Measurements from ENCODE around the gene STK16.

DNA sequence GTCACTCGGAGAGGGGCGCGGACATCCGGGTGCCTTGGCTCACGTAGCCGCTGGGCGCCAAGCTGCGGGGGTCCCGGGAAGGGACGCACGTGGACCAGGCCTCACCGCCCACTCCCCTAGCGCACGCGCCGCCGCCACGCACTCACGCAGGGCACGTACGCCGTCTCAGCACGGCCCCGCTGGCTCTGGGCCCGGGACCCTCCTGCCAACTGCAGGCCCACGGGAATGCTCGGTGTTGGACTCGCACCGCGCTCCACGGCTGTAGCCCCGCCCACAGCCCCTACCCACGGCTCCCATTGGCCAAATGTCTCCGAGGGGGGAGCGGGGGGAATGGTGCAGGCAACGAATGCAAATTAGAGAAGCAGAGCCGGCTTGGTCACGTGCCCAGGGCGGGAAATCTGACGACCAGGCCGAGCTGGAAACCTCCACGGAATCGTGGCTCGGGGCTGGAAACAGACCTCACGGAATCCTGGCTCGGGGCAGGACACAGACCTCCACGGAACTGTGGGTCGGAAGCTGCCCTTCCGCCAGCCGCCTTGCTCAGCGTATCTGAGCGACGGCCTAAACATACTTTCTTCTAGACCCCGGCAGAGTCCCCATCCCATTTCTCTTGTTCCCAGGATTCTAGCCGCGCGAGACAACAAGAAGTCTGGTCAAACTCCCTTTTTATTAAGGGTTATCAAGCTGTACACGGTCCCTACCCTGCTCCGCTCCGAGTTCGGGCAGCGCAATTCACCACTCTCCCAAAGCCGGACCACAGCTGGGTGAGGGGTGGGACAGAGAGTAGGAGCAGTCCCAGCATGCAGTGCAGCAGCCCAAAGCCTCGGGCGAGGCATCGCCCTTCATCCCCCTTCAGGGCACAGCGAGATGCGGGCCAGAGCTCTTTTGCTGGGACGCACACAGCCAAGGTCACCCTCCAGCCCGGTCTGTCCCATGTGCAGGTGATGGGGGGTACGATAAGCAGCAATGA is 26.3 kb upstream of the STK16 start, which contains the start of gene ABCB6:
- TF ChIP-seq CTCF (IDR thresholded peaks at IDR 0.05) = no peak
- TF ChIP-seq POLR2AphosphoS5 (IDR thresholded peaks at IDR 0.05) = peak; percentile 57 to 77 (median 77)

All from breast epithelium (tissue), 3 donors.